HEK293 (cell line): Measurements from ENCODE around the gene RNF224.

ENCODE experiments used
- CTCF ChIA-PET: fragments of 350-600 bp; formaldehyde crosslinking; extraction: SDS; loops from one replicate; lab custom pipeline; 2021; ENCODE audit warnings: antibody characterized with exemption; lab: Yijun Ruan, JAX
- POLR2A ChIA-PET: fragments of 300-600 bp; formaldehyde crosslinking; extraction: SDS; loops from one replicate; lab custom pipeline; 2020; ENCODE audit warnings: antibody characterized with exemption, inconsistent platforms; lab: Yijun Ruan, JAX
- H3K27ac ChIP-seq: fragments of 200-500 bp; sonication (Bioruptor generic); 2 replicates; pipeline ENCODE4 v1.5.1; 2014; ENCODE audit warnings: low read depth, low read length, control low read depth, inconsistent platforms; ENCODE audit errors: extremely low read depth
- H3K36me3 ChIP-seq, 2 experiments: fragments of 200-500 bp in 1 of 2; sonication (Bioruptor generic) in 1 of 2; 1 replicate in 1 of 2; 2 replicates in 1 of 2; pipeline ENCODE4 v1.5.1; 2014 to 2017; ENCODE audit warnings: inconsistent platforms in 2 of 2, low read length in 2 of 2; ENCODE audit not compliant: control insufficient read depth in 2 of 2, insufficient read depth in 1 of 2
- H3K4me1 ChIP-seq: fragments of 200-500 bp; sonication (Bioruptor generic); 2 replicates; pipeline ENCODE4 v1.5.1; 2014; ENCODE audit warnings: mild to moderate bottlenecking, low read length, inconsistent platforms; ENCODE audit not compliant: control insufficient read depth, insufficient read depth
- H3K4me3 ChIP-seq: 2 replicates; pipeline ENCODE4 v1.5.1; 2011; ENCODE audit warnings: low read depth, mild to moderate bottlenecking, control low read depth, low read length, moderate library complexity
- H3K9me3 ChIP-seq: fragments of 200-500 bp; sonication (Bioruptor generic); 2 replicates; pipeline ENCODE4 v1.5.1; 2014; ENCODE audit warnings: low read depth, low read length, inconsistent platforms; ENCODE audit not compliant: control insufficient read depth, insufficient read depth
- CTCF ChIP-seq: fragments of 450-650 bp; formaldehyde crosslinking; IDR thresholded peaks from 2 replicates; pipeline ENCODE4 v1.5.1; 2016; ENCODE audit warnings: missing biosample characterization, missing genetic modification characterization
- HIC1 ChIP-seq: fragments of 450-650 bp; formaldehyde crosslinking; IDR thresholded peaks from 2 replicates; pipeline ENCODE4 v1.5.1; 2016; ENCODE audit warnings: missing biosample characterization, missing genetic modification characterization
- PATZ1 ChIP-seq: fragments of 450-650 bp; formaldehyde crosslinking; IDR thresholded peaks from 2 replicates; pipeline ENCODE4 v1.5.1; 2016; ENCODE audit warnings: missing biosample characterization, missing genetic modification characterization
- SCRT1 ChIP-seq: fragments of 450-650 bp; formaldehyde crosslinking; IDR thresholded peaks from 2 replicates; pipeline ENCODE4 v1.5.1; 2016; ENCODE audit warnings: missing biosample characterization, missing genetic modification characterization, borderline replicate concordance
- SP7 ChIP-seq: fragments of 450-650 bp; formaldehyde crosslinking; IDR thresholded peaks from 2 replicates; pipeline ENCODE4 v1.5.1; 2016; ENCODE audit warnings: missing biosample characterization, missing genetic modification characterization
- TRIM28 ChIP-seq: IDR thresholded peaks from 2 replicates; pipeline ENCODE4 v1.6.1; 2011; ENCODE audit warnings: low read length, control low read depth, borderline replicate concordance
- ZBTB10 ChIP-seq: fragments of 450-650 bp; formaldehyde crosslinking; IDR thresholded peaks from 2 replicates; pipeline ENCODE4 v1.5.1; 2016; ENCODE audit warnings: missing biosample characterization, missing genetic modification characterization
- ZBTB26 ChIP-seq: fragments of 450-650 bp; formaldehyde crosslinking; optimal IDR thresholded peaks from 2 replicates; pipeline ENCODE3; 2016; ENCODE audit warnings: missing biosample characterization, mild to moderate bottlenecking, missing genetic modification characterization
- ZBTB7A ChIP-seq: fragments of 450-650 bp; formaldehyde crosslinking; IDR thresholded peaks from 2 replicates; pipeline ENCODE4 v1.5.1; 2016; ENCODE audit warnings: low read depth, missing biosample characterization, missing genetic modification characterization
- ZBTB8A ChIP-seq: fragments of 450-650 bp; formaldehyde crosslinking; IDR thresholded peaks from 2 replicates; pipeline ENCODE4 v1.5.1; 2016; ENCODE audit warnings: missing biosample characterization, missing genetic modification characterization
- ZIC2 ChIP-seq: fragments of 450-650 bp; formaldehyde crosslinking; IDR thresholded peaks from 2 replicates; pipeline ENCODE4 v1.5.1; 2016; ENCODE audit warnings: missing biosample characterization, missing genetic modification characterization
- ZNF157 ChIP-seq: fragments of 450-650 bp; formaldehyde crosslinking; IDR thresholded peaks from 2 replicates; pipeline ENCODE4 v1.5.1; 2016; ENCODE audit warnings: missing biosample characterization, missing genetic modification characterization
- ZNF211 ChIP-seq: fragments of 450-650 bp; formaldehyde crosslinking; IDR thresholded peaks from 2 replicates; pipeline ENCODE4 v1.5.1; 2016; ENCODE audit warnings: low read depth, missing biosample characterization, missing genetic modification characterization
- ZNF248 ChIP-seq: fragments of 450-650 bp; formaldehyde crosslinking; IDR thresholded peaks from 2 replicates; pipeline ENCODE4 v1.5.1; 2017; ENCODE audit warnings: missing biosample characterization, missing genetic modification characterization
- ZNF366 ChIP-seq: fragments of 450-650 bp; formaldehyde crosslinking; conservative IDR thresholded peaks from 2 replicates; pipeline ENCODE4 v1.5.1; 2016; ENCODE audit warnings: missing biosample characterization, missing genetic modification characterization
- ZNF501 ChIP-seq: fragments of 450-650 bp; formaldehyde crosslinking; IDR thresholded peaks from 2 replicates; pipeline ENCODE4 v1.5.1; 2016; ENCODE audit warnings: missing biosample characterization, missing genetic modification characterization
- ZNF529 ChIP-seq: fragments of 450-650 bp; formaldehyde crosslinking; IDR thresholded peaks from 2 replicates; pipeline ENCODE4 v1.5.1; 2017; ENCODE audit warnings: missing genetic modification characterization, missing biosample characterization; ENCODE audit not compliant: insufficient replicate concordance
- ZNF530 ChIP-seq: fragments of 450-650 bp; formaldehyde crosslinking; IDR thresholded peaks from 2 replicates; pipeline ENCODE4 v1.5.1; 2016; ENCODE audit warnings: low read depth, missing biosample characterization, missing genetic modification characterization
- ZNF548 ChIP-seq: fragments of 450-650 bp; formaldehyde crosslinking; IDR thresholded peaks from 2 replicates; pipeline ENCODE4 v1.5.1; 2016; ENCODE audit warnings: missing biosample characterization, missing genetic modification characterization
- ZNF549 ChIP-seq: fragments of 450-650 bp; IDR thresholded peaks from 2 replicates; pipeline ENCODE4 v1.5.1; 2018; ENCODE audit warnings: missing biosample characterization, missing genetic modification characterization, mild to moderate bottlenecking, inconsistent platforms, moderate library complexity
- ZNF585B ChIP-seq: fragments of 450-650 bp; formaldehyde crosslinking; IDR thresholded peaks from 2 replicates; pipeline ENCODE4 v1.5.1; 2016; ENCODE audit warnings: missing biosample characterization, missing genetic modification characterization
- ZNF600 ChIP-seq: fragments of 450-650 bp; formaldehyde crosslinking; IDR thresholded peaks from 2 replicates; pipeline ENCODE4 v1.5.1; 2016; ENCODE audit warnings: missing biosample characterization, missing genetic modification characterization
- ZNF623 ChIP-seq: fragments of 450-650 bp; formaldehyde crosslinking; IDR thresholded peaks from 2 replicates; pipeline ENCODE4 v1.5.1; 2016; ENCODE audit warnings: missing biosample characterization, missing genetic modification characterization
- ZNF645 ChIP-seq: fragments of 450-650 bp; formaldehyde crosslinking; IDR thresholded peaks from 2 replicates; pipeline ENCODE4; 2016; ENCODE audit warnings: missing biosample characterization, missing genetic modification characterization
- ZNF654 ChIP-seq: fragments of 450-650 bp; formaldehyde crosslinking; IDR thresholded peaks from 2 replicates; pipeline ENCODE4 v1.5.1; 2016; ENCODE audit warnings: low read depth, missing biosample characterization, missing genetic modification characterization
- ZNF701 ChIP-seq: fragments of 450-650 bp; formaldehyde crosslinking; IDR thresholded peaks from 2 replicates; pipeline ENCODE4 v1.5.1; 2016; ENCODE audit warnings: missing biosample characterization, missing genetic modification characterization
- ZNF707 ChIP-seq: fragments of 450-650 bp; formaldehyde crosslinking; IDR thresholded peaks from 2 replicates; pipeline ENCODE4 v1.5.1; 2016; ENCODE audit warnings: missing biosample characterization, missing genetic modification characterization

The RNF224 gene

GRCh38 chr9:137195525-137196220 is 31.6 kb upstream of the RNF224 start:
- Histone ChIP-seq H3K27ac (no peak overlapping the region), H3K4me3 (no peak overlapping the region), H3K4me1 (peaks cover 5% of the 10 kb centered on the region; the same call in 1 of the 2 replicates), H3K36me3 (peaks cover 0 to 20% of the 10 kb centered on the region in 2 experiments; a peak in 1 of 3 replicates), H3K9me3 (no peaks in the 10 kb centered on the region)
- POLR2A ChIA-PET: interaction anchor here (0.6 to 3.1 kb wide), 7 partner anchors 21 to 66 kb away, joined by 3 to 18 read pairs (median 4); partner anchors contain the start of gene TUBB4B
- CTCF ChIA-PET: interaction anchor here (0.6 to 1.9 kb wide), 11 partner anchors 11 to 441 kb away, joined by 3 to 10 read pairs (median 3); partner anchors contain the start of gene RNF224
- TF ChIP-seq ZNF623: no peak
- TF ChIP-seq ZNF549 (tag by site-specific recombination): no peak
- TF ChIP-seq ZNF530: no peak
- no peak for TF ChIP-seq ZNF157 (tag by site-specific recombination)
- peak; percentile 39; the same call in 1 of the 2 replicates for TF ChIP-seq ZBTB8A
- TF ChIP-seq ZBTB7A: peak; percentile 50
- peak; percentile 35; the same call in 1 of the 2 replicates for TF ChIP-seq ZNF366 (tag by site-specific recombination)
- TF ChIP-seq CTCF (tag by site-specific recombination): no peak
- peak; percentile 64 for TF ChIP-seq PATZ1 (tag by site-specific recombination)
- no peak for TF ChIP-seq ZBTB10
- TF ChIP-seq ZNF701: no peak
- no peak for TF ChIP-seq ZNF585B (tag by site-specific recombination)
- no peak for TF ChIP-seq ZNF645 (tag by site-specific recombination)
- TF ChIP-seq ZNF600 (tag by site-specific recombination): no peak
- no peak for TF ChIP-seq ZBTB26 (tag by site-specific recombination)
- no peak for TF ChIP-seq ZNF654 (tag by site-specific recombination)
- TF ChIP-seq ZIC2 (tag by site-specific recombination): peak; percentile 77
- TF ChIP-seq ZNF548 (tag by site-specific recombination): no peak
- 0 out of 2 replicates have a peak, but pooled peaks have one; percentile 22 for TF ChIP-seq SCRT1
- TF ChIP-seq SP7: no peak
- TF ChIP-seq ZNF248 (tag by site-specific recombination): no peak
- peak; percentile 28; the same call in 1 of the 2 replicates for TF ChIP-seq HIC1
- TF ChIP-seq ZNF501 (tag by site-specific recombination): no peak
- TF ChIP-seq ZNF211: no peak
- no peak for TF ChIP-seq ZNF707 (tag by site-specific recombination)
- TF ChIP-seq ZNF529: no peak
- no peak for TF ChIP-seq TRIM28
